DND-41 (cell line): ENCODE measurements around the gene RILPL2.

Experiments
- ATAC-seq: fragments of 200-7000 bp; cut with Tn5 transposase; 3 replicates; pipeline ENCODE4 v1.9.1; 2021; ENCODE audit warnings: low read depth; ENCODE audit not compliant: insufficient read depth
- DNase-seq: peaks from one replicate; pipeline ENCODE4 v3.0.0-alpha.2; 2020
- H2AFZ ChIP-seq: 2 replicates; pipeline ENCODE4 v1.6.0; 2012; ENCODE audit warnings: low read depth, low read length
- H3K27ac ChIP-seq: 2 replicates; pipeline ENCODE4 v1.5.1; 2012; ENCODE audit warnings: low read length, inconsistent platforms
- H3K27me3 ChIP-seq: fragments of 200-600 bp; sonication (generic); 2 replicates; pipeline ENCODE4 v1.6.0; 2012; ENCODE audit warnings: low read length, mild to moderate bottlenecking, inconsistent platforms; ENCODE audit not compliant: insufficient read depth, poor library complexity
- H3K36me3 ChIP-seq: 2 replicates; pipeline ENCODE4 v1.5.1; 2012; ENCODE audit warnings: low read length, inconsistent platforms; ENCODE audit not compliant: insufficient read depth
- H3K4me1 ChIP-seq: 2 replicates; pipeline ENCODE4 v1.5.1; 2012; ENCODE audit warnings: mild to moderate bottlenecking, low read length; ENCODE audit not compliant: insufficient read depth
- H3K4me2 ChIP-seq: 2 replicates; pipeline ENCODE4 v1.6.0; 2012; ENCODE audit warnings: mild to moderate bottlenecking, moderate library complexity, low read length, inconsistent platforms; ENCODE audit not compliant: insufficient read depth
- H3K4me3 ChIP-seq, 2 experiments: fragments of 200-600 bp in 1 of 2; shearing (Covaris generic) in 1 of 2; 2 replicates each; pipeline ENCODE4 v1.5.1; 2012 to 2016; ENCODE audit warnings: inconsistent platforms in 2 of 2, low read length in 2 of 2, mild to moderate bottlenecking in 2 of 2, low read depth in 1 of 2, moderate library complexity in 1 of 2
- H3K79me2 ChIP-seq: 2 replicates; pipeline ENCODE4 v1.6.0; 2012; ENCODE audit warnings: low read length, inconsistent platforms; ENCODE audit not compliant: insufficient read depth
- H3K9ac ChIP-seq: 2 replicates; pipeline ENCODE4 v1.6.0; 2012; ENCODE audit warnings: low read depth, mild to moderate bottlenecking, inconsistent platforms, low read length, moderate library complexity
- H3K9me3 ChIP-seq: 2 replicates; pipeline ENCODE4 v1.5.1; 2012; ENCODE audit warnings: low read length, moderate library complexity, mild to moderate bottlenecking, inconsistent platforms; ENCODE audit not compliant: insufficient read depth, severe bottlenecking
- H4K20me1 ChIP-seq: 2 replicates; pipeline ENCODE4 v1.6.0; 2012; ENCODE audit warnings: low read length; ENCODE audit not compliant: insufficient read depth
- EZH2 ChIP-seq: IDR thresholded peaks from 3 replicates; pipeline ENCODE4 v1.6.1; 2012; ENCODE audit warnings: borderline replicate concordance, low read depth, mild to moderate bottlenecking, moderate library complexity, low read length, inconsistent platforms; ENCODE audit not compliant: severe bottlenecking
- TF ChIP-seq, protein P1 (sequence below): IDR thresholded peaks from 2 replicates; pipeline ENCODE4 v1.5.1; 2012; ENCODE audit warnings: borderline replicate concordance, low read length, moderate library complexity, mild to moderate bottlenecking; ENCODE audit not compliant: poor library complexity, severe bottlenecking; ENCODE audit errors: extremely low read depth

The RILPL2 gene

DNA sequence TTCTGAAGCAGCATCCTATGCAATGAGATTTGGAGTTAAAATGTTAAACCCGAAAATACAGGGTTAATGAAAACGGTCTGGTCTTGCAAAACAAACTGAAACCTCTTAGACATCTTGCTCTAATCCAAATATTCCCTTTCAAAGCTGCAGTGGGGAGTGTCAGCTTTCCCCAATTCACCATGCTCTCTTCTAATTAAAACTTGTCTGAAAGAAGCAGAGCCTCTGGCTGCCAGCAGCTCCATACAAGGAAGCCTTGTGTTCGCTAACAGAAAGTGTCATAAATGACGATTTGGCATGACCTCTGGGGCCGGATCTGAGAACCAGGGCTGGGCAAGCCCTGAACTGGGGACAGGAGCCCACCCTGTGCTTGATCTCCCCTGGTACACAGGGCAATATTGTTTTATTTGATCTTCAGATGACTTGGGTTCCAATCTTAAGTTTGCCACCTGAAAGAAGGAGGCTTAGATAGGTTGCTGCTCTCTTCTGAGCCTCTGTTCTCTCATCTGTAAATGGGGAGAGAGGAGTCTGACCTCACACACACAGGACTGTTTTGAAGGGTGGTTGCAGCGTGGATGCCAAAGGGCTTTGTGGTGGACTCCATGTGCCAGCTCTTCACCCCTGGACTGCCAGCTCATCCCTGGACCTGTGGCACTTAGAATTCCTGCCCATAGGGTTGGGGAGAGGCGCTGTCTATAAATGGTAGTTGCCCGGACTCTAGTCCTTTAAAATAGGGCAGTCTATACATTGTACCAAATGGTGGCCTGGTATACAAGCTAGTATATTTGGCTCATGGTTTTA is 44.7 kb downstream of the RILPL2 start:
- Histone ChIP-seq H3K9ac (no peak overlapping the region), H3K27ac (no peak overlapping the region), H4K20me1 (peaks cover 29% of the 10 kb centered on the region; the same call in 1 of the 2 replicates), H3K79me2 (peaks cover 88% of the 10 kb centered on the region), H3K36me3 (peaks cover 68% of the 10 kb centered on the region), H3K27me3 (no peaks in the 10 kb centered on the region), H3K4me1 (peaks cover 49% of the 10 kb centered on the region), H3K4me3 (no peak overlapping the region), H2AFZ (no peak overlapping the region), H3K4me2 (peak overlapping the region; percentile 21; the same call in 1 of the 2 replicates), H3K9me3 (no peaks in the 10 kb centered on the region)
- no peak for TF ChIP-seq EZH2
- TF ChIP-seq, protein P1, sequence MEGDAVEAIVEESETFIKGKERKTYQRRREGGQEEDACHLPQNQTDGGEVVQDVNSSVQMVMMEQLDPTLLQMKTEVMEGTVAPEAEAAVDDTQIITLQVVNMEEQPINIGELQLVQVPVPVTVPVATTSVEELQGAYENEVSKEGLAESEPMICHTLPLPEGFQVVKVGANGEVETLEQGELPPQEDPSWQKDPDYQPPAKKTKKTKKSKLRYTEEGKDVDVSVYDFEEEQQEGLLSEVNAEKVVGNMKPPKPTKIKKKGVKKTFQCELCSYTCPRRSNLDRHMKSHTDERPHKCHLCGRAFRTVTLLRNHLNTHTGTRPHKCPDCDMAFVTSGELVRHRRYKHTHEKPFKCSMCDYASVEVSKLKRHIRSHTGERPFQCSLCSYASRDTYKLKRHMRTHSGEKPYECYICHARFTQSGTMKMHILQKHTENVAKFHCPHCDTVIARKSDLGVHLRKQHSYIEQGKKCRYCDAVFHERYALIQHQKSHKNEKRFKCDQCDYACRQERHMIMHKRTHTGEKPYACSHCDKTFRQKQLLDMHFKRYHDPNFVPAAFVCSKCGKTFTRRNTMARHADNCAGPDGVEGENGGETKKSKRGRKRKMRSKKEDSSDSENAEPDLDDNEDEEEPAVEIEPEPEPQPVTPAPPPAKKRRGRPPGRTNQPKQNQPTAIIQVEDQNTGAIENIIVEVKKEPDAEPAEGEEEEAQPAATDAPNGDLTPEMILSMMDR, result no peak
- ATAC-seq (no peak), DNase-seq (no peak)

DNA sequence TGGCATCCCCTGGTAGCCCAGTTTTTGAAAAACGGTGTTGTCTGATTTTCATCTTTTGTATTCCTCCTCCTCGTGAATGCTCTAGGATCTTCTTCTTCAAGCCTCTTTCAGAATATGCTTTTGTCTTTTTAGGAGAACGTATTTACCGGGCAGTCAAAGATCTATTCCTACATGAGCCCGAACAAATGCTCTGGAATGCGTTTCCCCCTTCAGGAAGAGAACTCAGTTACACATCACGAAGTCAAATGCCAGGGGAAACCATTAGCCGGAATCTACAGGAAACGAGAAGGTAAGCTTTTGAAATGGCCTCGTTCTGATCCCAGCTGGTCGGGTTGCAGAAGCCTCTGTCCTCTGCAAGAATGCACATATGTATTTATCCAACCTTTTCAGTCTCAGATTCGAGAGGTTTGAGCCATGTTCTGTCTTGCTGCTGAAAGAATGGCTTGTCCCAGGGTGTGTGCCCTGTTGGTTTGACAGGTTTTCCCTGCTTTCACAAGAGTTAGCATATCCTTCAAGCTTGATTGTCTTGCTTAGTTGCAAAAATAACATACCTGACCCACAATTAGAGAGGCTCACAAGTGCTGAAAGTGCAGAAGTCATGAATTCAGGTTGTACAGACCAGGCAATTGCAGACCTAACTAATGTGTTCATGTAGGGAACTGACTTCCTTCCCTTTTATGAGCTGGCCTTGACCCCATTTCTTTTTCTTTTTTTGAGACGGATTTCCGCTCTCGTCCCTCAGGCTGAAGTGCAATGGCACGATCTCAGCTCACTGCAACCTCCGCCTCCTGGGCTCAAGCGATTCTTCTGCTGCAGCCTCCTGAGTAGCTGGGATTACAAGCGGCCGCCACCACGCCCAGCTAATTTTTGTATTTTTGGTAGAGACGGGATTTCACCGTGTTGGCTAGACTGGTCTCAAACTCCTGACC is 45.7 kb downstream of the RILPL2 start:
- Histone ChIP-seq H3K4me1 (peaks cover 53% of the 10 kb centered on the region), H3K79me2 (peaks cover 88% of the 10 kb centered on the region), H3K4me3 (peak overlapping the region in 1 of 2 experiments; percentile 78; a peak in 2 of 4 replicates), H3K27me3 (no peaks in the 10 kb centered on the region), H3K4me2 (peak overlapping the region; percentile 91), H2AFZ (no peak overlapping the region), H3K27ac (peak overlapping the region; percentile 64), H3K36me3 (peaks cover 58% of the 10 kb centered on the region), H4K20me1 (peaks cover 20% of the 10 kb centered on the region; the same call in 1 of the 2 replicates), H3K9me3 (no peaks in the 10 kb centered on the region), H3K9ac (peak overlapping the region; percentile 79)
- ATAC-seq, result no peak
- TF ChIP-seq EZH2, result no peak
- TF ChIP-seq, protein P1, result no peak
- DNase-seq, result no peak

DNA sequence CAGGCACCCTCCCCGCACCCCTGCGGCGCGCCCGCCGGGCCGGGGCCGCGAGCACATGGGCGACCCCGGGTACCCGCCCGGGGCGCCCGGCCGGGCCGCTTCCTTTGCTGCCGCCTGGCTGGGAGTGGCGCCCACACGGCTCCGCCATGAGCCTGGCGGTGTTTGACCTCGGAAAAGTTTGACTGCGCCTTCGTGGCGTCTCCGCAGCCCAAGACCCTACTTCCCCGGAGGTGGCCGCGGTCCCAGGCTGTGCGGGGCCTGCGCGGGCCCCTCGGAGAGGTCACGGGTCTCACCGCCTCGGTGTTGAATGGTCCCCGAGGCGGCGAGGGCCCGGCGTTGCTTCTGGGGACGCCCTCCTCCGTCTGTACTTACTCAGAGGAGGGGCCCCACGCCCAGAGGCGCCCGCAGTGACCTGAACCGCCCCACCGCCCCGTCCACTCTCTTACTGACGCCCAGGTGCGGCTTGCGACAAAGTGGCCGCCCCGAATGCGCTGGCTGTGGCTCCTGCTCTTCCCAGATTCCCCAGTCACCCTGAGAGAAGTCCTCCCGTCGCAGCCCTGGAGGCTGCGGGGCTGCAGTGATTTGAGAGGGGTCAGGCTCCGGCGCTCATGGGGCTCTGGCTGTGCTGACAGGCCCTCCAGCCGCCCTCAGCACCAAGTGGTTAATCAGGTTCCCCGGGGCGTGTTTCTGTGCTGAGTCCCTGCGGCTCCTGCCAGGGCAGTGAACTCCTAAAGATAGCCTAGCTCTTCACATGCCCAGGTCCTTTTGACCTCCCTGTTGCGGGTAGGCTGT is 46.7 kb downstream of the RILPL2 start:
- peak overlapping the region; percentile 66 for H2AFZ ChIP-seq
- peak overlapping the region; percentile 64 for H3K27ac ChIP-seq
- peaks cover 49% of the 10 kb centered on the region for H3K36me3 ChIP-seq
- no peaks in the 10 kb centered on the region for H3K27me3 ChIP-seq
- ATAC-seq, result peak; percentile 31
- H3K9me3 ChIP-seq, result no peaks in the 10 kb centered on the region
- peak overlapping the region; percentile 91 for H3K4me2 ChIP-seq
- H3K9ac ChIP-seq, result peak overlapping the region; percentile 79
- TF ChIP-seq, protein P1, result no peak
- TF ChIP-seq EZH2, result no peak
- peaks cover 87% of the 10 kb centered on the region for H3K79me2 ChIP-seq
- H3K4me1 ChIP-seq, result peaks cover 62% of the 10 kb centered on the region
- peak; percentile 33 for DNase-seq
- peak overlapping the region; percentile 62 to 78; a peak in 3 of 4 replicates for H3K4me3 ChIP-seq
- peaks cover 17% of the 10 kb centered on the region; the same call in 1 of the 2 replicates for H4K20me1 ChIP-seq
